ENCODE data around the gene FBN1.

FBN1 gene

DNA sequence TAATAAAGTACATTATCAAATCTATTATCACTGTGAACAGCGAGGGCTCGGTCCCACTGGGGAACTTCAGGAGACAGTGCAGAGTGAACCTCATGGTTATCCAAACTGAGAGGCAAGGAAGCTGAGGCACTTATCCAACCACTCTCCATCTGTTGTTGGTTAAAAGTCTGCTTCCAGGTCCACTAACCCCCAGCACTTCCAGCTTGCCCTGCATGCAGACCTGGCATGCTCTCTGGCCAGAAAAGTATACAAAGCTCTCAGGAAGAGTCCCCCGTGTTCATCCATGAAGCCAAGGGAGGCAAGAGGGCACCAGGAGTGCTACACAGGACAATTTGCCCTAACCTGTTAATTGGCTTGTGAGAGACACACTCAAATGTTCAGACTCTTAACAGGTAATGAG is 36.0 kb downstream of the FBN1 start:
- H3K27me3 ChIP-seq (ENCODE audit: insufficient read depth, poor library complexity, severe bottlenecking): no peaks in the 10 kb centered on the region
- H3K4me3 ChIP-seq (ENCODE audit: severe bottlenecking): no peak overlapping the region
- H3K27ac ChIP-seq (ENCODE audit: poor library complexity, severe bottlenecking): no peak overlapping the region
- no peaks in the 10 kb centered on the region for H3K4me1 ChIP-seq (ENCODE audit: insufficient read depth, poor library complexity, severe bottlenecking)
- DNase-seq (ENCODE audit: low spot score): no peak
- H3K9me3 ChIP-seq (ENCODE audit: severe bottlenecking): no peaks in the 10 kb centered on the region
- H3K36me3 ChIP-seq (ENCODE audit: low read depth): no peaks in the 10 kb centered on the region
- no peak for ATAC-seq (ENCODE audit: low read depth)
- TF ChIP-seq CTCF (IDR thresholded peaks at IDR 0.05; ENCODE audit: poor library complexity, severe bottlenecking): no peak

DNA sequence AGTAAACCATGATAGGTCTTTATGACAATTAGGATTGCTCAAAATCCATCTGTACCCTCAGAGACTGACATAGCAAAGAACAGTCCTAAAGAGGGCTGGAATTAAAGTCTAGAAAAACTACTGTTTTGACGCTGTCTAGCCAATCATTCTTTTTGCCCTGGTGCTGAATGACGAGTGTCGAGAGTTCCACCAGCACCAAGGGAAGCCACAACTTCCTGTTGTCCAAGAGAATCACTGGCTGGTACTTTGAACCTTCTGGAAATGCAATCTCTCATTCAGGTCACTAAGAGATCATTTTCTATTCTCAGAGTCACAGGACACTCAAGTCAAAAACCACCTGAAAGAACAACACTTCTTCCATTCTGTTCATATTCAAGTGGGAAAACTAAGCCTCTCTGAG is 37.7 kb downstream of the FBN1 start:
- Histone ChIP-seq H3K27ac (ENCODE audit: poor library complexity, severe bottlenecking) (no peak overlapping the region), H3K4me1 (ENCODE audit: insufficient read depth, poor library complexity, severe bottlenecking) (peaks cover 7% of the 10 kb centered on the region), H3K27me3 (ENCODE audit: insufficient read depth, poor library complexity, severe bottlenecking) (no peaks in the 10 kb centered on the region), H3K9me3 (ENCODE audit: severe bottlenecking) (no peaks in the 10 kb centered on the region), H3K36me3 (ENCODE audit: low read depth) (no peaks in the 10 kb centered on the region), H3K4me3 (ENCODE audit: severe bottlenecking) (no peak overlapping the region)
- ATAC-seq (ENCODE audit: low read depth) (no peak), DNase-seq (ENCODE audit: low spot score) (no peak)
- TF ChIP-seq CTCF (IDR thresholded peaks at IDR 0.05; ENCODE audit: poor library complexity, severe bottlenecking): no peak

GRCh38 chr15:48604567-48604966 is 40.9 kb downstream of the FBN1 start:
- H3K27ac ChIP-seq (ENCODE audit: poor library complexity, severe bottlenecking): no peak overlapping the region

DNA sequence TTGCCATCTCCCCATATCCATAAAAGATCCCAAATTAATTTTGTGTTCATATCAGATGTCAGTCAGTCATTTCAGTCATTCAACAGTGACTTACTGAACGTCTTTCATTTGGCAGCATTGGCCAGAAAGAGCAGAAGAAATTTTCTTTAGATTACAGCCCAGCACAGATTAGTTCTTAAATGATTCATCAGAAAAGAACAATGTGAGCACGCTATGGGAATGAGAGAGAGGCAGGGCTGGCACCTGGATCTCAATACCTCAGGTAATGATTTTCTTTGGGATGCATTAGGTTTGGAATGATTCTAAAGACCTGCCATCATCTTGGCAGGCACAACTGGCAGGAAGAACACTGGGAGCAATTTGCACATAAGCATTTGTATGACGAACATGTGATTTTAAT is 41.6 kb downstream of the FBN1 start:
- peaks cover 14% of the 10 kb centered on the region for H3K4me1 ChIP-seq (ENCODE audit: insufficient read depth, poor library complexity, severe bottlenecking)
- H3K9me3 ChIP-seq (ENCODE audit: severe bottlenecking): no peaks in the 10 kb centered on the region
- no peak for TF ChIP-seq CTCF (IDR thresholded peaks at IDR 0.05; ENCODE audit: poor library complexity, severe bottlenecking)
- no peak overlapping the region for H3K4me3 ChIP-seq (ENCODE audit: severe bottlenecking)
- DNase-seq (ENCODE audit: low spot score) (no peak), ATAC-seq (ENCODE audit: low read depth) (peak; percentile 52)
- H3K27ac ChIP-seq (ENCODE audit: poor library complexity, severe bottlenecking): peak overlapping the region; percentile 54
- H3K27me3 ChIP-seq (ENCODE audit: insufficient read depth, poor library complexity, severe bottlenecking): no peaks in the 10 kb centered on the region
- H3K36me3 ChIP-seq (ENCODE audit: low read depth): no peaks in the 10 kb centered on the region

More at GRCh38 chr15:48604567-48604966, 40.9 kb downstream of the FBN1 start:
- Histone ChIP-seq H3K4me3 (ENCODE audit: severe bottlenecking) (no peak overlapping the region), H3K4me1 (ENCODE audit: insufficient read depth, poor library complexity, severe bottlenecking) (peaks cover 14% of the 10 kb centered on the region), H3K9me3 (ENCODE audit: severe bottlenecking) (no peaks in the 10 kb centered on the region), H3K27me3 (ENCODE audit: insufficient read depth, poor library complexity, severe bottlenecking) (no peaks in the 10 kb centered on the region), H3K36me3 (ENCODE audit: low read depth) (no peaks in the 10 kb centered on the region)
- TF ChIP-seq CTCF (IDR thresholded peaks at IDR 0.05; ENCODE audit: poor library complexity, severe bottlenecking): no peak
- DNase-seq (ENCODE audit: low spot score): no peak
- no peak for ATAC-seq (ENCODE audit: low read depth)

- no peaks in the 10 kb centered on the region for H3K27me3 ChIP-seq (ENCODE audit: insufficient read depth, poor library complexity, severe bottlenecking)
- ATAC-seq (ENCODE audit: low read depth) (no peak), DNase-seq (ENCODE audit: low spot score) (no peak)
- H3K4me1 ChIP-seq (ENCODE audit: insufficient read depth, poor library complexity, severe bottlenecking): peaks cover 14% of the 10 kb centered on the region
- no peaks in the 10 kb centered on the region for H3K9me3 ChIP-seq (ENCODE audit: severe bottlenecking)
- no peak for TF ChIP-seq CTCF (IDR thresholded peaks at IDR 0.05; ENCODE audit: poor library complexity, severe bottlenecking)
- H3K4me3 ChIP-seq (ENCODE audit: severe bottlenecking): no peak overlapping the region
- peak overlapping the region; percentile 54 for H3K27ac ChIP-seq (ENCODE audit: poor library complexity, severe bottlenecking)
- no peaks in the 10 kb centered on the region for H3K36me3 ChIP-seq (ENCODE audit: low read depth)
Measured at GRCh38 chr15:48603123-48603500, 42.4 kb downstream of the FBN1 start.
